GM18498 (cell line): ENCODE data around the gene ZIC1.

Experiments
- ATAC-seq: cut with Tn5 transposase; IDR thresholded peaks from one replicate; pipeline ENCODE4 v1.9.1; 2021; ENCODE audit warnings: mild to moderate bottlenecking, moderate library complexity; ENCODE audit not compliant: unreplicated experiment

ZIC1 gene

GRCh38 chr3:147408188-147409100, 721 bp upstream of the ZIC1 start:
- ATAC-seq = no peak

GRCh38 chr3:147410116-147410525, 956 bp downstream of the ZIC1 start:
- no peak for ATAC-seq

- no peak for ATAC-seq
Observed at GRCh38 chr3:147410526-147411237, 1.5 kb downstream of the ZIC1 start.

- no peak for ATAC-seq
Observed at GRCh38 chr3:147411238-147411814, 2.2 kb downstream of the ZIC1 start.

- no peak for ATAC-seq
Observed at GRCh38 chr3:147411815-147412241, 2.7 kb downstream of the ZIC1 start.

GRCh38 chr3:147412261-147412916, 3.2 kb downstream of the ZIC1 start:
- ATAC-seq = no peak

GRCh38 chr3:147412917-147413685, 3.9 kb downstream of the ZIC1 start:
- ATAC-seq = no peak

GRCh38 chr3:147413686-147414389, 4.7 kb downstream of the ZIC1 start:
- no peak for ATAC-seq

GRCh38 chr3:147414390-147415138, 5.4 kb downstream of the ZIC1 start:
- ATAC-seq = no peak

- ATAC-seq = no peak
Observed at GRCh38 chr3:147415286-147415685, 6.1 kb downstream of the ZIC1 start.

- ATAC-seq = no peak
Observed at GRCh38 chr3:147415874-147416273, 6.7 kb downstream of the ZIC1 start.

- no peak for ATAC-seq
Observed at GRCh38 chr3:147416931-147417330, 7.8 kb downstream of the ZIC1 start.

- no peak for ATAC-seq
Observed at GRCh38 chr3:147417551-147418295, 8.6 kb downstream of the ZIC1 start.

GRCh38 chr3:147418371-147418781, 9.2 kb downstream of the ZIC1 start:
- no peak for ATAC-seq

- no peak for ATAC-seq
Observed at GRCh38 chr3:147418808-147419701, 9.9 kb downstream of the ZIC1 start.

GRCh38 chr3:147419781-147420224, 10.6 kb downstream of the ZIC1 start:
- ATAC-seq = no peak
